ENCODE results near the gene SLC2A14.
A peak's percentile ranks its signal among the peaks of the same experiment; 100 is the strongest.
"Not testable (repeated sequence)": the region's sequence is repeated elsewhere in the genome, so short reads cannot be mapped to it uniquely, and the experiment has no call there.

The SLC2A14 gene

GRCh38 chr12:7872566-7873319, at the start of gene SLC2A14:
TSS of gene SLC2A14 (minus strand) at chr12:7872915. CDS start at chr12:7869880, 3,035 bp downstream.
- no peak for TF ChIP-seq CTCF (conservative IDR thresholded peaks at IDR 0.05)
- no peak within 1 kb of the TSS for H3K27ac ChIP-seq

- H3K27ac ChIP-seq, result not testable (repeated sequence)
Observed at GRCh38 chr12:7921181-7921580, 48.5 kb upstream of the SLC2A14 start.

- H3K27ac ChIP-seq, result not testable (repeated sequence)
Observed at GRCh38 chr12:7918268-7918590, 45.5 kb upstream of the SLC2A14 start.

- TF ChIP-seq CTCF (conservative IDR thresholded peaks at IDR 0.05), result no peak
Observed at GRCh38 chr12:7917392-7918267, 44.9 kb upstream of the SLC2A14 start.

GRCh38 chr12:7916936-7917335, 44.2 kb upstream of the SLC2A14 start:
- no peak for TF ChIP-seq CTCF (conservative IDR thresholded peaks at IDR 0.05)
- no peak overlapping the region for H3K27ac ChIP-seq

More at GRCh38 chr12:7917392-7918267, 44.9 kb upstream of the SLC2A14 start:
- no peak overlapping the region for H3K27ac ChIP-seq

GRCh38 chr12:7915661-7916403, 43.1 kb upstream of the SLC2A14 start:
- no peak overlapping the region for H3K27ac ChIP-seq
- no peak for TF ChIP-seq CTCF (conservative IDR thresholded peaks at IDR 0.05)

- H3K27ac ChIP-seq, result not testable (repeated sequence)
Observed at GRCh38 chr12:7910106-7910505, 37.4 kb upstream of the SLC2A14 start.

- H3K27ac ChIP-seq, result peak overlapping the region; percentile 50
- TF ChIP-seq CTCF (conservative IDR thresholded peaks at IDR 0.05), result peak; percentile 78
Observed at GRCh38 chr12:7907009-7907408, 34.3 kb upstream of the SLC2A14 start.

- peak overlapping the region; percentile 50 for H3K27ac ChIP-seq
Observed at GRCh38 chr12:7906303-7906702, 33.6 kb upstream of the SLC2A14 start.

GRCh38 chr12:7905600-7906125, 32.9 kb upstream of the SLC2A14 start:
- H3K27ac ChIP-seq, result peak overlapping the region; percentile 50; the same call in 1 of the 2 replicates

Measured in VCaP (cell line).